HG02759 (cell line): ENCODE data around the gene LLGL2.

ENCODE experiments used
- ATAC-seq: cut with Tn5 transposase; IDR thresholded peaks from one replicate; pipeline ENCODE4 v1.9.1; 2021; ENCODE audit warnings: mild to moderate bottlenecking, moderate library complexity; ENCODE audit not compliant: unreplicated experiment

Gene LLGL2

GRCh38 chr17:75490953-75491649 is 34.4 kb upstream of the LLGL2 start:
- no peak for ATAC-seq

- no peak for ATAC-seq
Observed at GRCh38 chr17:75491680-75492079, 33.8 kb upstream of the LLGL2 start.

- no peak for ATAC-seq
Observed at GRCh38 chr17:75492555-75493168, 32.8 kb upstream of the LLGL2 start.

- no peak for ATAC-seq
Observed at GRCh38 chr17:75493476-75494129, 31.9 kb upstream of the LLGL2 start.

GRCh38 chr17:75494326-75494877 is 31.1 kb upstream of the LLGL2 start:
- no peak for ATAC-seq

GRCh38 chr17:75496005-75496404 is 29.5 kb upstream of the LLGL2 start:
- ATAC-seq = no peak

GRCh38 chr17:75498039-75498725 is 27.3 kb upstream of the LLGL2 start:
- no peak for ATAC-seq

- no peak for ATAC-seq
Observed at GRCh38 chr17:75498726-75499213, 26.7 kb upstream of the LLGL2 start.

- ATAC-seq = no peak
Observed at GRCh38 chr17:75499313-75500022, 26.0 kb upstream of the LLGL2 start.

GRCh38 chr17:75500419-75501216 is 24.9 kb upstream of the LLGL2 start:
- ATAC-seq = no peak

GRCh38 chr17:75501378-75502071 is 24.0 kb upstream of the LLGL2 start:
- no peak for ATAC-seq

GRCh38 chr17:75502072-75502720 is 23.3 kb upstream of the LLGL2 start:
- ATAC-seq = no peak

GRCh38 chr17:75502721-75503329 is 22.7 kb upstream of the LLGL2 start:
- ATAC-seq = no peak

GRCh38 chr17:75503337-75503950 is 22.1 kb upstream of the LLGL2 start:
- ATAC-seq = no peak

- ATAC-seq = no peak
Observed at GRCh38 chr17:75503976-75504346, 21.5 kb upstream of the LLGL2 start.

- ATAC-seq = no peak
Observed at GRCh38 chr17:75504347-75505151, 20.9 kb upstream of the LLGL2 start.

GRCh38 chr17:75505152-75505409 is 20.4 kb upstream of the LLGL2 start:
- no peak for ATAC-seq
